MM.1S (cell line): Measurements from ENCODE around the gene SELENOO.

Experiments used
- DNase-seq: peaks from one replicate; pipeline ENCODE4 v3.0.0-alpha.2; 2015
- H2AFZ ChIP-seq: fragments of 300-600 bp; sonication (generic); 2 replicates; pipeline ENCODE4 v1.6.0; 2016; ENCODE audit warnings: antibody characterized with exemption, low read length
- H3F3A ChIP-seq: fragments of 300-600 bp; sonication (generic); 2 replicates; pipeline ENCODE4 v1.6.1; 2016; ENCODE audit warnings: mild to moderate bottlenecking, antibody characterized with exemption, low read length, moderate library complexity, mixed read lengths; ENCODE audit not compliant: insufficient read depth
- H3K27ac ChIP-seq: fragments of 300-600 bp; sonication (generic); 2 replicates; pipeline ENCODE4 v1.5.1; 2016; ENCODE audit warnings: mild to moderate bottlenecking, low read length
- H3K27me3 ChIP-seq: fragments of 300-600 bp; sonication (generic); replicated peaks from 2 replicates; pipeline ENCODE4 v1.6.0; 2016; ENCODE audit warnings: low read length; ENCODE audit not compliant: insufficient read depth
- H3K36me3 ChIP-seq: fragments of 300-600 bp; sonication (generic); replicated peaks from 2 replicates; pipeline ENCODE4 v1.6.1; 2016; ENCODE audit warnings: mild to moderate bottlenecking, low read length, mixed read lengths; ENCODE audit not compliant: insufficient read depth
- H3K4me1 ChIP-seq: fragments of 300-600 bp; sonication (generic); 2 replicates; pipeline ENCODE4 v1.6.1; 2016; ENCODE audit warnings: low read length, mixed read lengths
- H3K4me2 ChIP-seq: fragments of 300-600 bp; sonication (generic); 2 replicates; pipeline ENCODE4 v1.6.0; 2016; ENCODE audit warnings: low read depth, low read length
- H3K4me3 ChIP-seq: fragments of 300-600 bp; sonication (generic); 2 replicates; pipeline ENCODE4 v1.5.1; 2016; ENCODE audit warnings: low read length, mixed read lengths
- H3K79me2 ChIP-seq: fragments of 300-600 bp; sonication (generic); 2 replicates; pipeline ENCODE4 v1.6.1; 2016; ENCODE audit warnings: mixed run types, low read length, mixed read lengths
- H3K9ac ChIP-seq: fragments of 300-600 bp; sonication (generic); 2 replicates; pipeline ENCODE4 v1.6.1; 2016; ENCODE audit warnings: low read length, mixed read lengths
- H3K9me2 ChIP-seq: fragments of 300-600 bp; sonication (generic); replicated peaks from 2 replicates; pipeline ENCODE4 v1.6.1; 2016; ENCODE audit warnings: mild to moderate bottlenecking, low read length, mixed read lengths; ENCODE audit not compliant: insufficient read depth
- H3K9me3 ChIP-seq: fragments of 300-600 bp; sonication (generic); replicated peaks from 2 replicates; pipeline ENCODE4 v1.6.1; 2016; ENCODE audit warnings: mild to moderate bottlenecking, low read length, mixed read lengths; ENCODE audit not compliant: insufficient read depth
- H4K20me1 ChIP-seq: fragments of 300-600 bp; sonication (generic); 2 replicates; pipeline ENCODE4 v1.6.1; 2016; ENCODE audit warnings: mild to moderate bottlenecking, low read length, moderate library complexity, mixed read lengths; ENCODE audit not compliant: insufficient read depth
- EZH2 ChIP-seq: fragments of 300-600 bp; sonication (generic); optimal IDR thresholded peaks from 2 replicates; pipeline ENCODE3; 2017; ENCODE audit warnings: low read depth, mild to moderate bottlenecking, antibody characterized with exemption, low read length, mixed read lengths
- EZH2phosphoT487 ChIP-seq: fragments of 300-600 bp; sonication (generic); IDR thresholded peaks from 2 replicates; pipeline ENCODE4 v1.6.1; 2018; ENCODE audit warnings: antibody characterized with exemption, low read length
- TF ChIP-seq, protein P1 (sequence below): fragments of 300-600 bp; sonication (generic); IDR thresholded peaks from 2 replicates; pipeline ENCODE4 v1.5.1; 2016; ENCODE audit warnings: antibody characterized with exemption, low read length, mixed read lengths

Gene SELENOO

DNA sequence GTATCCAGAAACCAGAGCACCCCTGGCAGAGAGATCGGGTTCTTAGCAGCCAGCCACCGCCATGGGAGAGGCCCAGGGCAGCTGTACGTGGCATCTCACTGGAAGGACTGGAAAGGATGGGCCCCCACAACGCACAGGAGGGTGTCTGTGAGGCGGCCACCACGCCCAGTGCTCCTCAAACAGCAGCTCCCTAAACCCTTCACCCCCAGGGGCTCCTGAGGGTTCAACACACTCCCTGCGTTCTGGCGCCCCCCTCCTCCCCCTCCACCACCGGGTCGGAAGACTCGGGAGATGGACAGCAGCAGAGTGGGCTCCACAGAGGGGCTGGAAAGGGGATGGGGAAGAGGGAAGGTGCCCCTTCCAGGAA, 59.6 kb downstream of the SELENOO start:
- H3K36me3 ChIP-seq = no peaks in the 10 kb centered on the region
- H2AFZ ChIP-seq = peak overlapping the region; percentile 57
- H3K9ac ChIP-seq = peak overlapping the region; percentile 73
- H3K9me2 ChIP-seq = no peaks in the 10 kb centered on the region
- no peaks in the 10 kb centered on the region for H3F3A ChIP-seq
- DNase-seq = no peak
- no peak overlapping the region for H3K27ac ChIP-seq
- no peaks in the 10 kb centered on the region for H3K27me3 ChIP-seq
- TF ChIP-seq, protein P1, sequence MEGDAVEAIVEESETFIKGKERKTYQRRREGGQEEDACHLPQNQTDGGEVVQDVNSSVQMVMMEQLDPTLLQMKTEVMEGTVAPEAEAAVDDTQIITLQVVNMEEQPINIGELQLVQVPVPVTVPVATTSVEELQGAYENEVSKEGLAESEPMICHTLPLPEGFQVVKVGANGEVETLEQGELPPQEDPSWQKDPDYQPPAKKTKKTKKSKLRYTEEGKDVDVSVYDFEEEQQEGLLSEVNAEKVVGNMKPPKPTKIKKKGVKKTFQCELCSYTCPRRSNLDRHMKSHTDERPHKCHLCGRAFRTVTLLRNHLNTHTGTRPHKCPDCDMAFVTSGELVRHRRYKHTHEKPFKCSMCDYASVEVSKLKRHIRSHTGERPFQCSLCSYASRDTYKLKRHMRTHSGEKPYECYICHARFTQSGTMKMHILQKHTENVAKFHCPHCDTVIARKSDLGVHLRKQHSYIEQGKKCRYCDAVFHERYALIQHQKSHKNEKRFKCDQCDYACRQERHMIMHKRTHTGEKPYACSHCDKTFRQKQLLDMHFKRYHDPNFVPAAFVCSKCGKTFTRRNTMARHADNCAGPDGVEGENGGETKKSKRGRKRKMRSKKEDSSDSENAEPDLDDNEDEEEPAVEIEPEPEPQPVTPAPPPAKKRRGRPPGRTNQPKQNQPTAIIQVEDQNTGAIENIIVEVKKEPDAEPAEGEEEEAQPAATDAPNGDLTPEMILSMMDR = no peak
- TF ChIP-seq EZH2 (no peak), EZH2phosphoT487 (no peak)
- peak overlapping the region; percentile 85 for H3K4me2 ChIP-seq
- H3K79me2 ChIP-seq = peaks cover 16% of the 10 kb centered on the region
- H3K4me3 ChIP-seq = peak overlapping the region; percentile 90
- H3K4me1 ChIP-seq = peaks cover 8% of the 10 kb centered on the region
- no peaks in the 10 kb centered on the region for H4K20me1 ChIP-seq
- H3K9me3 ChIP-seq = no peaks in the 10 kb centered on the region

DNA sequence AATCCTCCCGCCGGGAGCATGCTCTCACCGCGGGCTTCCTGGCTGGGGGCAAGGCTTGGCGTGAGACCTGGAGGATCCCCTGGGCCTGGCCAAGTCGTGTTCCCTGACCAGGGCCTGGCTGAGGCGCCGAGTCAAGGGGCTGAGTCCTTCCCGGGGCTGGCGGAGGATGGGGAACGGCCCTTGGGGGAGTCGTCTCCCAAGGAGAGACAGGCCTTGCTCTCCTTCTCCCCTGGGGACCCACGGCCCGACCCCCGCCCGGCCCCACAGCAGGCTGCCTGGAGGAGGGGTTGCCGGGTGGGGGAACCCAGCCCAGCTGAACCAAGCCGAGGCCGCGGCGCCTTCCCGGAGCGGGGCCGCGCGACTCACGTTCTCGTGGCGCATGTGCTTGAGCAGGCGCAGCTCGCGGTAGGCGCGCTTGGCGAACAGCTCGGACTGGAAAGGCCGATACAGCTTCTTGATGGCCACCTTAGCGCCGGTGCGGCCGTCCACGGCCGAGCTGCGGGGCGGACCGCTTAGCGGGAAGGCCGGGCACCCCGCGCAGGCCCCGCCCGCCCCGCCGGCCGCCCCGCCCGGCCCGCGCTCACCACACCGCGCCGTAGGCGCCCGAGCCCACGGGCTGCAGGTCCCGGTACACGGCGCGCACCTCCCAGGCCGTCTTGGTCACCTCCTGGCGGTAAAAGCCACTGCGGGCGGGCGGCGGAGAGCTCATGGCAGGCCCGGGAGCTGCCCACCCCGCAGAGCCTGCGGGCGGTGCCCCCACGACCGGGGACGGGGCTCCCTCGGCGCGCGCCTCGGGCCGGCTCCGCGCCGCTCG, 60.2 kb downstream of the SELENOO start:
- Histone ChIP-seq H2AFZ (peak overlapping the region; percentile 57), H3K27ac (no peak overlapping the region), H3K4me1 (peaks cover 8% of the 10 kb centered on the region), H3F3A (no peaks in the 10 kb centered on the region), H4K20me1 (no peaks in the 10 kb centered on the region), H3K9ac (peak overlapping the region; percentile 73), H3K4me3 (peak overlapping the region; percentile 90), H3K4me2 (peak overlapping the region; percentile 85), H3K9me3 (no peaks in the 10 kb centered on the region), H3K9me2 (no peaks in the 10 kb centered on the region), H3K79me2 (peaks cover 16% of the 10 kb centered on the region), H3K27me3 (no peaks in the 10 kb centered on the region), H3K36me3 (no peaks in the 10 kb centered on the region)
- no peak for TF ChIP-seq EZH2
- TF ChIP-seq EZH2phosphoT487 = no peak
- TF ChIP-seq, protein P1 = no peak
- peak; percentile 54 for DNase-seq

DNA sequence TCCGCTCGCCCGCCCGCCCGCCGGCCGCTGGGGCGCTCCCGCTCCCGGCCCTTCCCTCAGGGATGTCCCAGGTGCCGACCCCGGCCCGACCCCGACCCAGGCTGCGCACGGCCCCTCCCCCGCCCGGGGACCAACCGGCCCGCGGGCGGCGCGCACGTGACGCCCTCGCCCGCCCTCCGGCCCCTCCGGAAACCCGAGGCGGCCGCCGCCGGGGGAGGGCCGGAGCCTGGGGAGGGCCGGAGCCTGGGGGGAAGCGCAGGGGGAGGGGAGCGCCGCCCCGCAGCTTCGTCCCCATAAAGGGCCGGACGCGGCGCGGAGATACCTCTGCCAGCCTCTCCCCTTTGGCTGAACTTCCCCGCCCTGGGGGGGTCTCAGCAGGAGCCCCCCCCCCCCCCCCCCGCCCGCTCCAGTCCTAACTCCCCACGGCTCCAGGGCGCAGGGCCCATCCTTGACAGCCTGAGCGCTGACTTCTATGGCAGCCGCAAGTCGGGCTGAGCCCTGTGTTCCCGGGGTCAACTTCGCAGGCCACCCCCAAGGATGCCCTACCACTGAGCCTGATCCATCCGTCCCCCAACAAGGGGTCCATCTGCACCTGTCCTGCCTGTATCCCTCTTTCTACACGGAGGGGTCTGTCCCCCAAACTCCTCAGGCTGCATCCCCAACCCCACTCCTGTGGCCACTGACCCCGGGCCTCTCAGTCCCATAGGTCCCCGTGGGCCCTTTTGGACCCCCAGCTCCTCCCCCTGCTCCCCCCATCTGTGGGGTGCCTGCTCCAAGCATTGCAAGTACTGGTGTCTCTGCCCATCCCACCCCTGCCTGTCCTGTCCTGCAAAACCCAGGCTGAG, 61.0 kb downstream of the SELENOO start, which contains the start of gene MAPK12:
MAPK12 (minus strand) TSS at position 69 of the 845 bp plus-strand sequence. CDS start 174 bp downstream, outside the sequence.
- Histone ChIP-seq H4K20me1 (no peaks in the 10 kb centered on the region), H3K4me3 (peak within 1 kb of the TSS; percentile 90), H3K4me2 (peak within 1 kb of the TSS; percentile 85), H3K9me3 (no peaks in the 10 kb centered on the region), H3K27me3 (no peaks in the 10 kb centered on the region), H3K9me2 (no peaks in the 10 kb centered on the region), H3K27ac (no peak within 1 kb of the TSS), H3K4me1 (peaks cover 8% of the 10 kb centered on the region), H3K79me2 (peaks cover 16% of the 10 kb centered on the region), H2AFZ (peak within 1 kb of the TSS; percentile 57), H3K36me3 (no peaks in the 10 kb centered on the region), H3K9ac (peak within 1 kb of the TSS; percentile 73), H3F3A (no peaks in the 10 kb centered on the region)
- TF ChIP-seq, protein P1 = no peak
- TF ChIP-seq EZH2phosphoT487 = no peak
- no peak for TF ChIP-seq EZH2
- DNase-seq = peak; percentile 63
